ENCODE measurements around the gene PRIMA1. TPM values are rescaled to one million over a fixed set of nuclear protein-coding genes. Genes with fewer than 3 reads are reported as not detected.

Gene PRIMA1
- polyA plus RNA-seq, 1 of the 3 experiments (the other 2 are of a cell fraction), result 0.18 TPM

DNA sequence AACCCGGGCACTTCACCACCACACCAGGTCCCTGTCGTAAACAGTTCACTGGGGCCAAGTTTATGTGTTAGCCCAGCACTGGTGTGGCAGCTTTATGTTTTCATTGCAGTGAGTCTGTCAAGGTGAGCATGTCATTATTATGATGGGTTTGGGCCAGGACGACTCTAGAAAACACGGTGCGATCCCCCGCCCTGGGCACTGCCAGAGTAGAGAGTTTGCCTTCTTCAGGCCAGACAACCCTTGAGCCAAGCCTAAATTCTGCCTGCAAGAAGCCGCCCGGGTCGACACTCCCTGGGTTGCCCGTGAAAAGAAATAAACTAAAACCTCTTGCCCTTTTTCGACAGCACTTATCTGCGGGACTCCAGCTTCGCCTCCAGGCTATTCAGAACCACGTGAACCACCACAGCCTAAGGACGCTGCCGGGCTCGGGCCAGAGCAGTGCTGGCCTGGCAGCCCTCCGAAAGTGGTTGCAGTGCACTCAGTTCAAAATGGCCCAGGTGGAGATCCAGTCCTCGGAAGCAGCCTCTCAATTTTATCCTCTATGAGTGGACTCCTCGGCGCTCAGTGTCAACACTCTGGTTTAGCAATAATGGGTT is 81.8 kb downstream of the PRIMA1 start:
- no peaks in the 10 kb centered on the region for H3F3A ChIP-seq (replicated peaks; ENCODE audit: insufficient read depth)
- H3K4me3 ChIP-seq (ENCODE audit: low read depth in 2 of 2, low read length in 1 of 2), result no peak overlapping the region
- ChIA-PET POLR2A (no interaction called here), CTCF (interaction anchor here (0.8 kb wide), 1 partner anchor 23 kb away, joined by 3 read pairs; no protein-coding TSS in a partner anchor)
- 35% methylated on average over 16 of the region's 21 CpGs for WGBS (ENCODE audit: low lambda C conversion rate)
- no peak for DNase-seq
- no peaks in the 10 kb centered on the region; a peak in 1 of 4 replicates for H3K4me1 ChIP-seq (ENCODE audit: control insufficient read depth in 1 of 2, insufficient read depth in 2 of 2, low read depth in 1 of 2, low read length in 1 of 2)
- no peaks in the 10 kb centered on the region for H3K27me3 ChIP-seq (ENCODE audit: insufficient read depth)
- H3K4me2 ChIP-seq, result no peak overlapping the region
- no peaks in the 10 kb centered on the region for H4K20me1 ChIP-seq (ENCODE audit: insufficient read depth)
- H2AFZ ChIP-seq (ENCODE audit: low read depth), result no peak overlapping the region
- H3K9ac ChIP-seq, result no peak overlapping the region
- H3K27ac ChIP-seq (ENCODE audit: low read depth in 2 of 2, low read length in 1 of 2), result no peak overlapping the region
- no peaks in the 10 kb centered on the region for H3K79me2 ChIP-seq (ENCODE audit: insufficient read depth)
- H3K9me2 ChIP-seq, result no peaks in the 10 kb centered on the region
- no peaks in the 10 kb centered on the region for H3K9me3 ChIP-seq
- no peaks in the 10 kb centered on the region for H3K36me3 ChIP-seq (replicated peaks in 1 of 2; ENCODE audit: control insufficient read depth in 1 of 2, insufficient read depth in 2 of 2, low read length in 1 of 2)
- no peak for TF ChIP-seq TEAD4 (IDR thresholded peaks at IDR 0.05; ENCODE audit: borderline replicate concordance, insufficient read depth)
- no peak for TF ChIP-seq FOXM1 (IDR thresholded peaks at IDR 0.05; ENCODE audit: low read depth)
- no peak for TF ChIP-seq FOSL2 (IDR thresholded peaks at IDR 0.05; ENCODE audit: borderline replicate concordance, low read depth)
- no peak for TF ChIP-seq USF2 (IDR thresholded peaks at IDR 0.05; ENCODE audit: borderline replicate concordance, low read depth, low read length)
- no peak for TF ChIP-seq CHD2 (IDR thresholded peaks at IDR 0.05; ENCODE audit: low read length, partially characterized antibody)
- no peak for TF ChIP-seq YY1 (IDR thresholded peaks at IDR 0.05; ENCODE audit: low read depth)
- TF ChIP-seq MEF2A (IDR thresholded peaks at IDR 0.05; ENCODE audit: borderline replicate concordance, low read depth), result no peak
- TF ChIP-seq, protein P1, sequence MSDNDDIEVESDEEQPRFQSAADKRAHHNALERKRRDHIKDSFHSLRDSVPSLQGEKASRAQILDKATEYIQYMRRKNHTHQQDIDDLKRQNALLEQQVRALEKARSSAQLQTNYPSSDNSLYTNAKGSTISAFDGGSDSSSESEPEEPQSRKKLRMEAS (IDR thresholded peaks at IDR 0.05; ENCODE audit: low read depth), result no peak
- TF ChIP-seq, protein P2, sequence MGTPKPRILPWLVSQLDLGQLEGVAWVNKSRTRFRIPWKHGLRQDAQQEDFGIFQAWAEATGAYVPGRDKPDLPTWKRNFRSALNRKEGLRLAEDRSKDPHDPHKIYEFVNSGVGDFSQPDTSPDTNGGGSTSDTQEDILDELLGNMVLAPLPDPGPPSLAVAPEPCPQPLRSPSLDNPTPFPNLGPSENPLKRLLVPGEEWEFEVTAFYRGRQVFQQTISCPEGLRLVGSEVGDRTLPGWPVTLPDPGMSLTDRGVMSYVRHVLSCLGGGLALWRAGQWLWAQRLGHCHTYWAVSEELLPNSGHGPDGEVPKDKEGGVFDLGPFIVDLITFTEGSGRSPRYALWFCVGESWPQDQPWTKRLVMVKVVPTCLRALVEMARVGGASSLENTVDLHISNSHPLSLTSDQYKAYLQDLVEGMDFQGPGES (IDR thresholded peaks at IDR 0.05; ENCODE audit: low read depth, low read length), result no peak
- no peak for TF ChIP-seq ELF1 (IDR thresholded peaks at IDR 0.05)
- TF ChIP-seq, protein P3, sequence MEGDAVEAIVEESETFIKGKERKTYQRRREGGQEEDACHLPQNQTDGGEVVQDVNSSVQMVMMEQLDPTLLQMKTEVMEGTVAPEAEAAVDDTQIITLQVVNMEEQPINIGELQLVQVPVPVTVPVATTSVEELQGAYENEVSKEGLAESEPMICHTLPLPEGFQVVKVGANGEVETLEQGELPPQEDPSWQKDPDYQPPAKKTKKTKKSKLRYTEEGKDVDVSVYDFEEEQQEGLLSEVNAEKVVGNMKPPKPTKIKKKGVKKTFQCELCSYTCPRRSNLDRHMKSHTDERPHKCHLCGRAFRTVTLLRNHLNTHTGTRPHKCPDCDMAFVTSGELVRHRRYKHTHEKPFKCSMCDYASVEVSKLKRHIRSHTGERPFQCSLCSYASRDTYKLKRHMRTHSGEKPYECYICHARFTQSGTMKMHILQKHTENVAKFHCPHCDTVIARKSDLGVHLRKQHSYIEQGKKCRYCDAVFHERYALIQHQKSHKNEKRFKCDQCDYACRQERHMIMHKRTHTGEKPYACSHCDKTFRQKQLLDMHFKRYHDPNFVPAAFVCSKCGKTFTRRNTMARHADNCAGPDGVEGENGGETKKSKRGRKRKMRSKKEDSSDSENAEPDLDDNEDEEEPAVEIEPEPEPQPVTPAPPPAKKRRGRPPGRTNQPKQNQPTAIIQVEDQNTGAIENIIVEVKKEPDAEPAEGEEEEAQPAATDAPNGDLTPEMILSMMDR (IDR thresholded peaks at IDR 0.05), result no peak
- no peak for TF ChIP-seq MXI1 (IDR thresholded peaks at IDR 0.05; ENCODE audit: low read depth, low read length)
- no peak for TF ChIP-seq RCOR1 (IDR thresholded peaks at IDR 0.05; ENCODE audit: low read length)
- TF ChIP-seq EZH2phosphoT487 (IDR thresholded peaks at IDR 0.05; ENCODE audit: borderline replicate concordance, low read depth), result no peak
- no peak for TF ChIP-seq EP300 (IDR thresholded peaks at IDR 0.05; ENCODE audit: borderline replicate concordance in 1 of 2, low read depth in 1 of 2, low read length in 1 of 2)
- TF ChIP-seq SIN3A (IDR thresholded peaks at IDR 0.05; ENCODE audit: borderline replicate concordance, low read depth, low read length), result no peak
- TF ChIP-seq POLR2AphosphoS5 (IDR thresholded peaks at IDR 0.05; ENCODE audit: low read depth, low read length), result no peak
- TF ChIP-seq USF1 (IDR thresholded peaks at IDR 0.05; ENCODE audit: borderline replicate concordance, low read depth), result no peak
- TF ChIP-seq SMC3 (IDR thresholded peaks at IDR 0.05; ENCODE audit: low read depth, low read length), result no peak
- TF ChIP-seq ZBTB33 (IDR thresholded peaks at IDR 0.05; ENCODE audit: borderline replicate concordance, low read depth), result no peak

Measured in SK-N-SH (cell line).